GM19193 (cell line): ENCODE measurements around the gene CFAP251.

ENCODE experiments used
- POLR2A ChIP-seq: IDR thresholded peaks from 4 replicates; pipeline ENCODE4 v1.6.1; 2011; ENCODE audit not compliant: insufficient read depth, insufficient read length; ENCODE audit errors: extremely low read depth

CFAP251 gene

GRCh38 chr12:121939992-121940766, 21.8 kb downstream of the CFAP251 start:
- TF ChIP-seq POLR2A = no peak

GRCh38 chr12:121942145-121942718, 23.8 kb downstream of the CFAP251 start:
- TF ChIP-seq POLR2A = no peak

GRCh38 chr12:121943926-121944325, 25.5 kb downstream of the CFAP251 start:
- no peak for TF ChIP-seq POLR2A

- no peak for TF ChIP-seq POLR2A
These were observed 28.1 kb downstream of the CFAP251 start for GRCh38 chr12:121946313-121947025.

- no peak for TF ChIP-seq POLR2A
These were observed 29.6 kb downstream of the CFAP251 start for GRCh38 chr12:121947981-121948380.

GRCh38 chr12:121949648-121950397, 31.4 kb downstream of the CFAP251 start:
- TF ChIP-seq POLR2A = no peak

- no peak for TF ChIP-seq POLR2A
These were observed 34.8 kb downstream of the CFAP251 start for GRCh38 chr12:121953117-121953692.

GRCh38 chr12:121953695-121954094, 35.3 kb downstream of the CFAP251 start:
- TF ChIP-seq POLR2A = no peak

- no peak for TF ChIP-seq POLR2A
These were observed 37.2 kb downstream of the CFAP251 start for GRCh38 chr12:121955258-121956237.

- TF ChIP-seq POLR2A = no peak
These were observed 39.6 kb downstream of the CFAP251 start for GRCh38 chr12:121957861-121958515.

GRCh38 chr12:121958541-121959240, 40.3 kb downstream of the CFAP251 start:
- no peak for TF ChIP-seq POLR2A

- no peak for TF ChIP-seq POLR2A
These were observed 42.1 kb downstream of the CFAP251 start for GRCh38 chr12:121960541-121960940.
